ENCODE measurements around the gene KIAA1328.

GRCh38 chr18:37175727-37176620 lies 347.0 kb downstream of the KIAA1328 start:
- TF ChIP-seq CTCF (IDR thresholded peaks at IDR 0.05), result no peak
- TF ChIP-seq POLR2A (IDR thresholded peaks at IDR 0.05), result no peak
